ENCODE data around the gene OXT.
"Not testable (repeated sequence)": the region's sequence is repeated elsewhere in the genome, so short reads cannot be mapped to it uniquely, and the experiment has no call there.

The OXT gene

GRCh38 chr20:3044336-3044965 lies 27.0 kb upstream of the OXT start:
- no peak for DNase-seq
- Mint-ChIP-seq H3K27ac (peak overlapping the region; percentile 42), H3K36me3 (peaks cover 24% of the 10 kb centered on the region), H3K4me3 (peak overlapping the region; percentile 40), H3K4me1 (peaks cover 45% of the 10 kb centered on the region), H3K27me3 (no peaks in the 10 kb centered on the region), H3K9me3 (no peaks in the 10 kb centered on the region)
- CTCF ChIA-PET: no interaction called here

- no peaks in the 10 kb centered on the region for H3K27me3 Mint-ChIP-seq
- H3K9me3 Mint-ChIP-seq: no peaks in the 10 kb centered on the region
- H3K4me3 Mint-ChIP-seq: peak overlapping the region; percentile 72
- peaks cover 39% of the 10 kb centered on the region for H3K4me1 Mint-ChIP-seq
- CTCF ChIA-PET: interaction anchor here (1.0 to 1.1 kb wide), 2 partner anchors 8 to 131 kb away, joined by 3 to 5 read pairs; no protein-coding TSS in a partner anchor
- DNase-seq: no peak
- peak overlapping the region; percentile 58 for H3K27ac Mint-ChIP-seq
- H3K36me3 Mint-ChIP-seq: peaks cover 26% of the 10 kb centered on the region
Observed at GRCh38 chr20:3045042-3045815, 26.2 kb upstream of the OXT start.

GRCh38 chr20:3045816-3046676 lies 25.4 kb upstream of the OXT start, which contains the start of gene MRPS26:
TSS of gene MRPS26 (plus strand) at chr20:3046052. CDS start at chr20:3046069, 17 bp downstream.
- CTCF ChIA-PET: interaction anchor here (1.0 to 1.1 kb wide), 2 partner anchors 7 to 132 kb away, joined by 3 to 5 read pairs; no protein-coding TSS in a partner anchor

GRCh38 chr20:3046677-3047462 lies 24.6 kb upstream of the OXT start:
- H3K36me3 Mint-ChIP-seq: peaks cover 22% of the 10 kb centered on the region
- DNase-seq: no peak
- H3K4me3 Mint-ChIP-seq: peak overlapping the region; percentile 72
- H3K27me3 Mint-ChIP-seq: no peaks in the 10 kb centered on the region
- H3K4me1 Mint-ChIP-seq: peaks cover 34% of the 10 kb centered on the region
- H3K27ac Mint-ChIP-seq: peak overlapping the region; percentile 59
- CTCF ChIA-PET: no interaction called here
- no peaks in the 10 kb centered on the region for H3K9me3 Mint-ChIP-seq

More at GRCh38 chr20:3045816-3046676, 25.4 kb upstream of the OXT start, which contains the start of gene MRPS26:
- Mint-ChIP-seq H3K36me3 (peaks cover 24% of the 10 kb centered on the region), H3K4me1 (peaks cover 33% of the 10 kb centered on the region), H3K27ac (peak within 1 kb of the TSS; percentile 70), H3K9me3 (no peaks in the 10 kb centered on the region), H3K27me3 (no peaks in the 10 kb centered on the region), H3K4me3 (peak within 1 kb of the TSS; percentile 72)
- DNase-seq: peak; percentile 89

GRCh38 chr20:3047486-3048419 lies 23.7 kb upstream of the OXT start:
- DNase-seq: no peak
- peak overlapping the region; percentile 72 for H3K4me3 Mint-ChIP-seq
- CTCF ChIA-PET: no interaction called here
- H3K27me3 Mint-ChIP-seq: no peaks in the 10 kb centered on the region
- peaks cover 33% of the 10 kb centered on the region for H3K4me1 Mint-ChIP-seq
- H3K27ac Mint-ChIP-seq: no peak overlapping the region
- peaks cover 22% of the 10 kb centered on the region for H3K36me3 Mint-ChIP-seq
- H3K9me3 Mint-ChIP-seq: no peaks in the 10 kb centered on the region

- H3K4me3 Mint-ChIP-seq: no peak overlapping the region
- no peak overlapping the region for H3K27ac Mint-ChIP-seq
- CTCF ChIA-PET: no interaction called here
- H3K9me3 Mint-ChIP-seq: no peaks in the 10 kb centered on the region
- H3K36me3 Mint-ChIP-seq: peaks cover 22% of the 10 kb centered on the region
- H3K4me1 Mint-ChIP-seq: peaks cover 28% of the 10 kb centered on the region
- DNase-seq: no peak
- H3K27me3 Mint-ChIP-seq: no peaks in the 10 kb centered on the region
Observed at GRCh38 chr20:3051385-3052019, 19.9 kb upstream of the OXT start.

GRCh38 chr20:3059489-3059888 lies 11.9 kb upstream of the OXT start:
- no peak for DNase-seq
- Mint-ChIP-seq H3K9me3 (no peaks in the 10 kb centered on the region), H3K4me1 (no peaks in the 10 kb centered on the region), H3K27ac (no peak overlapping the region), H3K36me3 (no peaks in the 10 kb centered on the region), H3K4me3 (no peak overlapping the region), H3K27me3 (no peaks in the 10 kb centered on the region)
- CTCF ChIA-PET: no interaction called here

- not testable (repeated sequence) for H3K4me3 Mint-ChIP-seq
- CTCF ChIA-PET: interaction anchor here (1.3 kb wide), 1 partner anchor 53 kb away, joined by 3 read pairs; no protein-coding TSS in a partner anchor
Observed at GRCh38 chr20:3064119-3064518, 7.3 kb upstream of the OXT start.

GRCh38 chr20:3067139-3068014 lies 4.0 kb upstream of the OXT start:
- H3K4me3 Mint-ChIP-seq: no peak overlapping the region
- peaks cover 1% of the 10 kb centered on the region for H3K36me3 Mint-ChIP-seq
- CTCF ChIA-PET: interaction anchor here (1.4 to 1.5 kb wide), 2 partner anchors 14 to 46 kb away, joined by 3 to 4 read pairs; no protein-coding TSS in a partner anchor
- H3K27ac Mint-ChIP-seq: no peak overlapping the region
- H3K9me3 Mint-ChIP-seq: no peaks in the 10 kb centered on the region
- H3K4me1 Mint-ChIP-seq: peaks cover 15% of the 10 kb centered on the region
- peaks cover 11% of the 10 kb centered on the region for H3K27me3 Mint-ChIP-seq
- no peak for DNase-seq

More at GRCh38 chr20:3064119-3064518, 7.3 kb upstream of the OXT start:
- H3K27ac Mint-ChIP-seq, H3K9me3 Mint-ChIP-seq, H3K4me1 Mint-ChIP-seq, H3K36me3 Mint-ChIP-seq, H3K27me3 Mint-ChIP-seq, DNase-seq: not testable (repeated sequence)

GRCh38 chr20:3068075-3068474 lies 3.3 kb upstream of the OXT start:
- Mint-ChIP-seq H3K27me3 (peaks cover 18% of the 10 kb centered on the region), H3K4me1 (peaks cover 17% of the 10 kb centered on the region), H3K36me3 (peaks cover 1% of the 10 kb centered on the region), H3K9me3 (no peaks in the 10 kb centered on the region), H3K27ac (no peak overlapping the region), H3K4me3 (no peak overlapping the region)
- no peak for DNase-seq
- CTCF ChIA-PET: interaction anchor here (1.4 to 1.5 kb wide), 2 partner anchors 14 to 46 kb away, joined by 3 to 4 read pairs; no protein-coding TSS in a partner anchor

- DNase-seq: peak; percentile 61
- no peaks in the 10 kb centered on the region for H3K9me3 Mint-ChIP-seq
- H3K36me3 Mint-ChIP-seq: peaks cover 1% of the 10 kb centered on the region
- H3K27me3 Mint-ChIP-seq: peaks cover 25% of the 10 kb centered on the region
- peaks cover 20% of the 10 kb centered on the region for H3K4me1 Mint-ChIP-seq
- H3K4me3 Mint-ChIP-seq: no peak overlapping the region
- CTCF ChIA-PET: interaction anchor here (0.9 to 1.6 kb wide), 4 partner anchors 8 to 47 kb away, joined by 4 to 7 read pairs (median 5); no protein-coding TSS in a partner anchor
- H3K27ac Mint-ChIP-seq: no peak overlapping the region
Observed at GRCh38 chr20:3068986-3069900, 2.2 kb upstream of the OXT start.

All from activated naive CD4-positive, alpha-beta T cell treated with anti-CD3 and anti-CD28 coated beads, Interleukin-2, amount 10 ng/mL, durations not matched to agents 7 days and 5 days (primary cell).